Smooth muscle cell (in vitro differentiated cells): ENCODE data around the gene FAM135A. TPM values are rescaled to one million over a fixed set of nuclear protein-coding genes. Genes with fewer than 3 reads are reported as not detected.

Experiments
- DNase-seq: peaks from one replicate; lab custom pipeline; 2025; ENCODE audit not compliant: unreplicated experiment; lab: John Stamatoyannopoulos, UW
- H2AFZ ChIP-seq: fragments of 200-600 bp; sonication (generic); 2 replicates; pipeline ENCODE4 v1.6.0; 2016; ENCODE audit warnings: antibody characterized with exemption, low read depth, mild to moderate bottlenecking
- H3F3A ChIP-seq: fragments of 200-600 bp; sonication (generic); 2 replicates; pipeline ENCODE4 v1.6.0; 2017; ENCODE audit warnings: antibody characterized with exemption, low read depth
- H3K27ac ChIP-seq: fragments of 200-600 bp; sonication (generic); 2 replicates; pipeline ENCODE4 v1.5.1; 2016; ENCODE audit warnings: low read depth, mild to moderate bottlenecking
- H3K27me3 ChIP-seq: fragments of 200-600 bp; sonication (generic); 2 replicates; pipeline ENCODE4 v1.6.1; 2016; ENCODE audit warnings: low read depth, mild to moderate bottlenecking
- H3K36me3 ChIP-seq: fragments of 200-600 bp; sonication (generic); 2 replicates; pipeline ENCODE4 v1.5.1; 2016; ENCODE audit warnings: low read depth
- H3K4me1 ChIP-seq: fragments of 200-600 bp; sonication (generic); 2 replicates; pipeline ENCODE4 v1.5.1; 2016; ENCODE audit warnings: low read depth
- H3K4me2 ChIP-seq: fragments of 200-600 bp; sonication (generic); 2 replicates; pipeline ENCODE4 v1.6.0; 2016; ENCODE audit warnings: mild to moderate bottlenecking
- H3K4me3 ChIP-seq: fragments of 200-600 bp; sonication (generic); 2 replicates; pipeline ENCODE4 v1.5.1; 2016; ENCODE audit warnings: mild to moderate bottlenecking
- H3K79me2 ChIP-seq: fragments of 200-600 bp; sonication (generic); 2 replicates; pipeline ENCODE4 v1.6.0; 2016; ENCODE audit warnings: low read depth, mild to moderate bottlenecking
- H3K9ac ChIP-seq: fragments of 200-600 bp; sonication (generic); 2 replicates; pipeline ENCODE4 v1.6.0; 2016; ENCODE audit warnings: low read depth
- H3K9me3 ChIP-seq: fragments of 200-600 bp; sonication (generic); replicated peaks from 2 replicates; pipeline ENCODE4 v1.5.1; 2016; ENCODE audit warnings: low read depth
- H4K20me1 ChIP-seq: fragments of 200-600 bp; sonication (generic); 2 replicates; pipeline ENCODE4 v1.6.0; 2016; ENCODE audit warnings: low read depth
- WGBS: methylation state at CpG from one replicate; pipeline ENCODE4 v1.1.7; 2016; ENCODE audit warnings: low lambda C conversion rate; 5-methylcytosine and 5-hydroxymethylcytosine counted together
- polyA plus RNA-seq: library from polyadenylated mRNA; unstranded; fragments of >200 nt; fragmentation: Nextera tagmentation; extraction: Ambion mirVana; gene quantifications from 2 replicates; pipeline ENCODE4 v1.2.1, GENCODE V29; 2016
- total RNA-seq: library from RNA; depleted of rRNA; stranded (reverse); fragments of >200 nt; gene quantifications from 2 replicates; pipeline ENCODE4 v1.2.3, GENCODE V29; 2014
- TF ChIP-seq, protein P1 (sequence below): fragments of 200-600 bp; sonication (generic); IDR thresholded peaks from 2 replicates; pipeline ENCODE4 v1.5.1; 2017; ENCODE audit warnings: borderline replicate concordance, mild to moderate bottlenecking, antibody characterized with exemption; ENCODE audit not compliant: insufficient read depth, poor library complexity, severe bottlenecking

FAM135A gene
- total and polyA plus RNA-seq, 2 experiments from 2014 or later = 8.9 to 32.3 TPM

DNA sequence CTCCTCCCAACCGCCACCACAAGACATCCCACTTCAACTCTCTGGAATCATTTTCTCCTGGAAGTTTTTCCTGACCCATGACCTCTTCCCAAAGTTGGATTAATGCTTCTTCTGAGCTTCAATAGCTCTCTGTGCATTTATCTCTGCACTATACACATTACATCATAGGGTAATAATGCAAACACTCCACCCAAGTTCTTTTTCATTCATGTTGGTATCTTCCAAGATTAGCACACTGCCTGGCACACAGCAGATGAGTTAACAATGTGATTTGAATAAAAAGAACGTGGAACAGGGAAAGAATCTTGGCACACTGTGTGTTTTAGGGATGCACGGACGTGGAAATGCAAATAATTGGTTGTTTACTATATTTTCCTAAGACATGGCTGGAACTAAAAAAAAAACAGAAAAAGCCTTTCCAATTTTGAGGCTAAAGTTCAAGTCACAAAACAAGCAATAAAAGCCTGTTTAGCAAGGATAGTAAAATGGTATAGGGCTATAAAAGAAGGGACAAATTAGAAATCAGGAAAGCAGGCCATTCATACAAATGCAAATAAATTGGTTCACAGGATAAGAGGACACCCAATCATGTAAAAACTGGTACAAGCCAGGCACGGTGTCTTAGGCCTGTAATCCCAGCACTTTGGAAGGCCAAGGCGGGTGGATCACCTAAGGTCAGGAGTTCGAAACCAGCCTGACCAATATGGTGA lies 1.6 kb upstream of the FAM135A start:
- TF ChIP-seq, protein P1, sequence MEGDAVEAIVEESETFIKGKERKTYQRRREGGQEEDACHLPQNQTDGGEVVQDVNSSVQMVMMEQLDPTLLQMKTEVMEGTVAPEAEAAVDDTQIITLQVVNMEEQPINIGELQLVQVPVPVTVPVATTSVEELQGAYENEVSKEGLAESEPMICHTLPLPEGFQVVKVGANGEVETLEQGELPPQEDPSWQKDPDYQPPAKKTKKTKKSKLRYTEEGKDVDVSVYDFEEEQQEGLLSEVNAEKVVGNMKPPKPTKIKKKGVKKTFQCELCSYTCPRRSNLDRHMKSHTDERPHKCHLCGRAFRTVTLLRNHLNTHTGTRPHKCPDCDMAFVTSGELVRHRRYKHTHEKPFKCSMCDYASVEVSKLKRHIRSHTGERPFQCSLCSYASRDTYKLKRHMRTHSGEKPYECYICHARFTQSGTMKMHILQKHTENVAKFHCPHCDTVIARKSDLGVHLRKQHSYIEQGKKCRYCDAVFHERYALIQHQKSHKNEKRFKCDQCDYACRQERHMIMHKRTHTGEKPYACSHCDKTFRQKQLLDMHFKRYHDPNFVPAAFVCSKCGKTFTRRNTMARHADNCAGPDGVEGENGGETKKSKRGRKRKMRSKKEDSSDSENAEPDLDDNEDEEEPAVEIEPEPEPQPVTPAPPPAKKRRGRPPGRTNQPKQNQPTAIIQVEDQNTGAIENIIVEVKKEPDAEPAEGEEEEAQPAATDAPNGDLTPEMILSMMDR = no peak
- Histone ChIP-seq H3K36me3 (no peaks in the 10 kb centered on the region), H4K20me1 (no peaks in the 10 kb centered on the region), H2AFZ (no peak overlapping the region), H3K9me3 (no peaks in the 10 kb centered on the region), H3K4me2 (peak overlapping the region; percentile 94), H3K4me3 (no peak overlapping the region), H3K9ac (no peak overlapping the region), H3K27ac (no peak overlapping the region), H3F3A (no peaks in the 10 kb centered on the region), H3K27me3 (peaks cover 22% of the 10 kb centered on the region), H3K79me2 (peaks cover 23% of the 10 kb centered on the region), H3K4me1 (peaks cover 12% of the 10 kb centered on the region)
- no peak for DNase-seq
- 95% methylated on average over 7 of the region's 7 CpGs for WGBS

DNA sequence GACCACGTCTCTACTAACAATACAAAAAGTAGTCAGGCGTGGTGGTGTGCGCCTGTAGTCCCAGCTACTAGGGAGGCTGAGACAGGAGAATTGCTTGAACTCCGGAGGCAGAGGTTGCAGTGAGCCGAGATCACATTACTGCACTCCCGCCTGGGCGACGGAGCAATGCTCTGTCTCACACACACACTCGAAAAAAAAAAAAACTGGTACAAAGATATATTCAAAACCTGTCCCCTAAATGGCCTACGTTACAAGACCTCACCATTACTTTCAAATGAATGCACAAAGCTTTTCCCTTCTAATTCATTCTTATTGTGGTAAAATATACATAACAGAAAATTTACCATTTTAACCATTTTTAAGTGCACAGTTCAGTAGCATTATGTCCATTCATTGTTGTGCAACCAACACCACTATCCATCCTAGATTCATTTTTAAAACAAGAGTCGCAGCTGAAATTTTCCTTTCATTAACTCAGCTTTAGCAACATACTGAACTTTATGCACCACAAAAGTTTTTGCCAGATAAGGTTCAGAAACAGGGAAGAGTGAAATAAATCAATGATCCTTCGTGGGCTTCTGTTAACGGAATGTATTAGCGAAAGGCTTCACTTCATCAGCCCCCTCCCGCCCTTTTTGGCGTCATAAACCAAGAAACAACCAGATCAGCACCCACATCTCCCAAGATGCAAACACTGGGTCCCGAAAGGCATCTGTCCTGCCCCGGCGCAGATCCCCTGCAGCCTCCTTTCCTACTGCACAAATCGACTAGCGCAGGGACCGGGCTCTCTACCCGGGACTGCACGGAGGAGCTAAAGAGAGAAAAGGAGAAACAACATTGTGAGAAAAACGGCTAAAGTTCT lies 825 bp upstream of the FAM135A start:
- 43% methylated on average over 25 of the region's 25 CpGs for WGBS
- Histone ChIP-seq H3K4me2 (peak overlapping the region; percentile 94), H3K4me3 (peak overlapping the region; percentile 75), H2AFZ (peak overlapping the region; percentile 96), H3K79me2 (peaks cover 27% of the 10 kb centered on the region), H3K27ac (peak overlapping the region; percentile 56), H3F3A (no peaks in the 10 kb centered on the region), H3K9ac (peak overlapping the region; percentile 91), H3K27me3 (peaks cover 15% of the 10 kb centered on the region), H3K36me3 (no peaks in the 10 kb centered on the region), H3K9me3 (no peaks in the 10 kb centered on the region), H3K4me1 (peaks cover 12% of the 10 kb centered on the region), H4K20me1 (no peaks in the 10 kb centered on the region)
- TF ChIP-seq, protein P1 = no peak
- DNase-seq = no peak

DNA sequence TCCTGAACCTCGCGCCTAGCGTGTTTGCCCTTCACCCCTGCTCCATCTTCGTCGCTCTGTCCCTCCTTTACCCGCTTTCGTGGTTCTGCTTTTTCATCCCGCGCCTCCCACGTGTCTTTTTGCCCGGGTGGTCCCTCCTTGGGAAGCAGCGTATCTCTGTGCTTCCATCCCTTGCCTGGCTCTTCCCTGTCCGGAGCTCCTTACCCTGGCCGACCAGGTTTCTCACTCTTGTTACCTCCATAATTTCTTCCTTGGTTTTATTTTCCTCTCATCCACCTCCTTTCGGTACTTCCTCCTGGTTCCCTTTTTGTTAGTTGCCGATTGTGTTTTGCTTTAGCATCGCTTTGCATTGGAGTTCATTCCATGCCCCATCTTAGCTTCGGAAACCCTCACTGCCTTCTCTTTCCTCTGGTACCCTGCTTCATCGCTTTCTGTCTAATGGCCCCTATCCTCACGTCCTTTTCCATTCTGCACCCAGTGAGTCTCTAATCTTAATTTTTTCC lies 735 bp downstream of the FAM135A start:
- no peak overlapping the region for H3K27ac ChIP-seq
- peaks cover 12% of the 10 kb centered on the region for H3K4me1 ChIP-seq
- peaks cover 41% of the 10 kb centered on the region for H3K79me2 ChIP-seq
- under 1% methylated on average over 20 of the region's 20 CpGs for WGBS
- TF ChIP-seq, protein P1 = no peak
- H3K4me2 ChIP-seq = peak overlapping the region; percentile 94
- H4K20me1 ChIP-seq = no peaks in the 10 kb centered on the region
- H2AFZ ChIP-seq = peak overlapping the region; percentile 96
- no peak for DNase-seq
- H3K9me3 ChIP-seq = no peaks in the 10 kb centered on the region
- peaks cover 1% of the 10 kb centered on the region for H3K27me3 ChIP-seq
- H3K36me3 ChIP-seq = no peaks in the 10 kb centered on the region
- peak overlapping the region; percentile 91 for H3K9ac ChIP-seq
- H3K4me3 ChIP-seq = peak overlapping the region; percentile 75
- no peaks in the 10 kb centered on the region for H3F3A ChIP-seq
